HepG2 (cell line): ENCODE data around the gene SAMD14. TPM values are rescaled to one million over a fixed set of nuclear protein-coding genes. Genes with fewer than 3 reads are reported as not detected.

Source experiments
- ATAC-seq: fragments of 200-7000 bp; cut with Tn5 transposase; 3 replicates; pipeline ENCODE4 v1.9.1; 2020; ENCODE audit warnings: mild to moderate bottlenecking, moderate library complexity
- BruUV-seq: library from RNA; stranded (reverse); fragments of 400-500 nt; replicated peaks from 2 replicates; lab custom pipeline; 2021; lab: Mats Ljungman, UMichigan
- CTCF ChIA-PET: fragments of 300-600 bp; formaldehyde crosslinking; extraction: SDS; loops from one replicate; lab custom pipeline; 2021; ENCODE audit warnings: low total read pairs, inconsistent platforms, low intra/inter-chr PET ratio; lab: Yijun Ruan, JAX
- POLR2A ChIA-PET: fragments of 350-600 bp; sonication (Branson Sonifier 250); formaldehyde crosslinking; loops from one replicate; lab custom pipeline; 2020; ENCODE audit warnings: antibody characterized with exemption, inconsistent platforms; lab: Yijun Ruan, JAX
- DNase-seq: peaks from one replicate; pipeline ENCODE4 v3.0.0-alpha.2; 2015; ENCODE audit warnings: low spot score
- FAIRE-seq: peaks from 3 replicates; lab custom pipeline; 2011; peaks lifted over from hg19 to GRCh38; lab: Jason Lieb, UNC
- H2AFZ ChIP-seq: one replicate; pipeline ENCODE4 v1.6.1; 2011; ENCODE audit warnings: low read length, inconsistent platforms
- H3K27ac ChIP-seq: fragments of 300-600 bp; 3 replicates; pipeline ENCODE4 v1.8.0; 2011; ENCODE audit warnings: mixed run types, mild to moderate bottlenecking, mixed read lengths, low read length, inconsistent platforms; ENCODE audit not compliant: insufficient read depth; ENCODE audit errors: extremely low read length
- H3K27me3 ChIP-seq, 2 experiments: fragments of 200-600 bp in 1 of 2; 2 replicates in 1 of 2; 3 replicates in 1 of 2; pipeline versions ENCODE4 v1.6.0 to v1.8.0; 2011; ENCODE audit warnings: low read length in 2 of 2, mild to moderate bottlenecking in 2 of 2, moderate library complexity in 2 of 2, inconsistent platforms in 1 of 2; ENCODE audit not compliant: insufficient read depth in 2 of 2, control insufficient read depth in 1 of 2
- H3K36me3 ChIP-seq, 2 experiments: fragments of 200-600 bp in 1 of 2; replicated peaks in 1 of 2; 2 replicates in 1 of 2; 3 replicates in 1 of 2; pipeline versions ENCODE4 v1.5.1 to v1.8.0; 2011; ENCODE audit warnings: low read length in 2 of 2, inconsistent platforms in 1 of 2; ENCODE audit not compliant: insufficient read depth in 2 of 2, control insufficient read depth in 1 of 2
- H3K4me1 ChIP-seq: 2 replicates; pipeline ENCODE4 v1.5.1; 2012; ENCODE audit warnings: low read length, inconsistent platforms; ENCODE audit not compliant: insufficient read depth
- H3K4me2 ChIP-seq: 2 replicates; pipeline ENCODE4 v1.6.0; 2011; ENCODE audit warnings: low read depth, low read length, inconsistent platforms
- H3K4me3 ChIP-seq, 3 experiments: fragments of 200-600 bp in 1 of 3; sonication (generic), shearing (Covaris generic) in 1 of 3; replicated peaks in 1 of 3; 2 replicates each; pipeline ENCODE4 v1.5.1; 2011 to 2016; ENCODE audit warnings: low read length in 3 of 3, inconsistent platforms in 2 of 3, low read depth in 2 of 3, mild to moderate bottlenecking in 2 of 3, control low read depth in 1 of 3, mixed read lengths in 1 of 3; ENCODE audit not compliant: insufficient read depth in 1 of 3
- H3K79me2 ChIP-seq: one replicate; pipeline ENCODE4 v1.6.1; 2011; ENCODE audit warnings: low read length, inconsistent platforms; ENCODE audit not compliant: insufficient read depth
- H3K9ac ChIP-seq: 2 replicates; pipeline ENCODE4 v1.6.0; 2011; ENCODE audit warnings: mild to moderate bottlenecking, low read depth, low read length, inconsistent platforms; ENCODE audit not compliant: insufficient read depth
- H3K9me3 ChIP-seq: 2 replicates; pipeline ENCODE4 v1.5.1; 2012; ENCODE audit warnings: mild to moderate bottlenecking, low read length
- H4K20me1 ChIP-seq: 2 replicates; pipeline ENCODE4 v1.6.0; 2011; ENCODE audit warnings: inconsistent platforms, mild to moderate bottlenecking, low read length, moderate library complexity; ENCODE audit not compliant: insufficient read depth
- GPN1 ChIP-seq: sonication (generic); formaldehyde crosslinking; IDR thresholded peaks from 2 replicates; pipeline ENCODE4 v1.5.1; 2020; ENCODE audit warnings: missing genetic modification reagents, borderline replicate concordance
- ZNF354B ChIP-seq: sonication (generic); formaldehyde crosslinking; IDR thresholded peaks from 2 replicates; pipeline ENCODE4 v1.8.0; 2022; ENCODE audit warnings: mild to moderate bottlenecking, missing genetic modification reagents
- ZSCAN9 ChIP-seq: IDR thresholded peaks from 2 replicates; pipeline ENCODE4 v1.6.1; 2016; ENCODE audit warnings: borderline replicate concordance
- WGBS: methylation state at CpG from one replicate; pipeline ENCODE4 v1.1.6; 2017; ENCODE audit warnings: low lambda C conversion rate; 5-methylcytosine and 5-hydroxymethylcytosine counted together
- in situ Hi-C: cut with HindIII; loops from 2 replicates; pipeline ENCODE4 v1.10.0; 2017; ENCODE audit warnings: low pct_unique_long_range_greater_than_20kb; ENCODE audit not compliant: extremely low pct_ligation_motif_present
- intact Hi-C: fragments of 100-400 bp; cut with micrococcal nuclease; formaldehyde crosslinking; loops from one replicate; pipeline ENCODE4 v1.10.0; 2022; ENCODE audit not compliant: unreplicated experiment
- polyA plus RNA-seq, 8 experiments: library from polyadenylated mRNA; depleted of rRNA in 3 of 8; stranded (reverse) in 7 of 8; unstranded in 1 of 8; fragments of >200 nt; fragmentation: Illumina TruSeq in 4 of 8; extraction: Trizol in 4 of 8; gene quantifications; 2 replicates each; pipeline versions ENCODE4 v1.2.1 to v1.2.3, GENCODE V29; 2011 to 2016; ENCODE audit warnings: low read depth in 4 of 8, missing spikeins in 1 of 8, mixed read lengths in 1 of 8; ENCODE audit not compliant: insufficient read depth in 1 of 8
- total RNA-seq, 5 experiments: library from RNA; depleted of rRNA; stranded (reverse); fragments of >200 nt; fragmentation: Illumina TruSeq; extraction: Trizol; gene quantifications; 2 replicates each; pipeline ENCODE4 v1.2.3, GENCODE V29; 2016; ENCODE audit warnings: low read depth in 1 of 5
- TF ChIP-seq, protein P1 (sequence below): sonication (generic); formaldehyde crosslinking; IDR thresholded peaks from 2 replicates; pipeline ENCODE4 v1.5.0; 2020; ENCODE audit warnings: mild to moderate bottlenecking, missing genetic modification reagents, borderline replicate concordance
- TF ChIP-seq, protein P2 (sequence below): sonication (generic); formaldehyde crosslinking; IDR thresholded peaks from 2 replicates; pipeline ENCODE4 v1.5.0; 2020; ENCODE audit warnings: mild to moderate bottlenecking, low read depth, missing genetic modification reagents, borderline replicate concordance

The SAMD14 gene
- total and polyA plus RNA-seq, 2 of the 13 experiments (the other 11 are each of a cell fraction or from before 2014, with no cell fraction given), result 0.07 to 0.22 TPM

DNA sequence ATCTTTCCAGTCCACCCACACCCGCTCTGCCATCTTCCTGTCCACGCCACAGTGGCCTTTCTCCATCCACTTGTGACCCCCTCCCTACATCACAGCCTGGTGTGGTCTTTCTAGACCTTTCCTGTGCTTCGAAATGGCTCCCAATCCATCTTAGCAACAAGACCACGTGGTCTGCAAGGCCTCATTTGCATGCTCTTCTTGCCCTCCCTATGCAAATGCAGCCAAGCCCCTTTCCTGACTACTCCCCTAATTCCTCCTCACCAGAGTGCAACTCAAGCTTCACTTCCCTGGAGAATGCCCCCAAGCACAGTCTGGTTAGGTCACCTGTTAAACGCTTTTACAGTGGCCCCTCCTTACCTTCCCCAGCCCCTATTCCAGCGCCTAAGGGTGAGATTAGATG is 14.4 kb upstream of the SAMD14 start:
- Histone ChIP-seq H3K9me3 (no peaks in the 10 kb centered on the region), H3K36me3 (peaks cover 38 to 54% of the 10 kb centered on the region in 2 experiments), H3K4me1 (peaks cover 47% of the 10 kb centered on the region), H3K9ac (no peak overlapping the region), H3K27ac (no peak overlapping the region), H2AFZ (no peak overlapping the region), H4K20me1 (peaks cover 17% of the 10 kb centered on the region; the same call in 1 of the 2 replicates), H3K27me3 (no peaks in the 10 kb centered on the region), H3K79me2 (peaks cover 25% of the 10 kb centered on the region), H3K4me2 (no peak overlapping the region), H3K4me3 (no peak overlapping the region)
- ATAC-seq (no peak), DNase-seq (no peak), FAIRE-seq (no peak)
- BruUV-seq, result no TSS peak
- in situ Hi-C loops (no loop called here), intact Hi-C loops (no loop called here)
- WGBS, result 97% methylated on average over 6 of the region's 6 CpGs
- ChIA-PET POLR2A (no interaction called here), CTCF (no interaction called here)
- TF ChIP-seq ZNF354B (CRISPR knock-in tag), result no peak
- no peak for TF ChIP-seq ZSCAN9 (CRISPR knock-in tag)
- TF ChIP-seq GPN1, result no peak
- TF ChIP-seq, protein P1, sequence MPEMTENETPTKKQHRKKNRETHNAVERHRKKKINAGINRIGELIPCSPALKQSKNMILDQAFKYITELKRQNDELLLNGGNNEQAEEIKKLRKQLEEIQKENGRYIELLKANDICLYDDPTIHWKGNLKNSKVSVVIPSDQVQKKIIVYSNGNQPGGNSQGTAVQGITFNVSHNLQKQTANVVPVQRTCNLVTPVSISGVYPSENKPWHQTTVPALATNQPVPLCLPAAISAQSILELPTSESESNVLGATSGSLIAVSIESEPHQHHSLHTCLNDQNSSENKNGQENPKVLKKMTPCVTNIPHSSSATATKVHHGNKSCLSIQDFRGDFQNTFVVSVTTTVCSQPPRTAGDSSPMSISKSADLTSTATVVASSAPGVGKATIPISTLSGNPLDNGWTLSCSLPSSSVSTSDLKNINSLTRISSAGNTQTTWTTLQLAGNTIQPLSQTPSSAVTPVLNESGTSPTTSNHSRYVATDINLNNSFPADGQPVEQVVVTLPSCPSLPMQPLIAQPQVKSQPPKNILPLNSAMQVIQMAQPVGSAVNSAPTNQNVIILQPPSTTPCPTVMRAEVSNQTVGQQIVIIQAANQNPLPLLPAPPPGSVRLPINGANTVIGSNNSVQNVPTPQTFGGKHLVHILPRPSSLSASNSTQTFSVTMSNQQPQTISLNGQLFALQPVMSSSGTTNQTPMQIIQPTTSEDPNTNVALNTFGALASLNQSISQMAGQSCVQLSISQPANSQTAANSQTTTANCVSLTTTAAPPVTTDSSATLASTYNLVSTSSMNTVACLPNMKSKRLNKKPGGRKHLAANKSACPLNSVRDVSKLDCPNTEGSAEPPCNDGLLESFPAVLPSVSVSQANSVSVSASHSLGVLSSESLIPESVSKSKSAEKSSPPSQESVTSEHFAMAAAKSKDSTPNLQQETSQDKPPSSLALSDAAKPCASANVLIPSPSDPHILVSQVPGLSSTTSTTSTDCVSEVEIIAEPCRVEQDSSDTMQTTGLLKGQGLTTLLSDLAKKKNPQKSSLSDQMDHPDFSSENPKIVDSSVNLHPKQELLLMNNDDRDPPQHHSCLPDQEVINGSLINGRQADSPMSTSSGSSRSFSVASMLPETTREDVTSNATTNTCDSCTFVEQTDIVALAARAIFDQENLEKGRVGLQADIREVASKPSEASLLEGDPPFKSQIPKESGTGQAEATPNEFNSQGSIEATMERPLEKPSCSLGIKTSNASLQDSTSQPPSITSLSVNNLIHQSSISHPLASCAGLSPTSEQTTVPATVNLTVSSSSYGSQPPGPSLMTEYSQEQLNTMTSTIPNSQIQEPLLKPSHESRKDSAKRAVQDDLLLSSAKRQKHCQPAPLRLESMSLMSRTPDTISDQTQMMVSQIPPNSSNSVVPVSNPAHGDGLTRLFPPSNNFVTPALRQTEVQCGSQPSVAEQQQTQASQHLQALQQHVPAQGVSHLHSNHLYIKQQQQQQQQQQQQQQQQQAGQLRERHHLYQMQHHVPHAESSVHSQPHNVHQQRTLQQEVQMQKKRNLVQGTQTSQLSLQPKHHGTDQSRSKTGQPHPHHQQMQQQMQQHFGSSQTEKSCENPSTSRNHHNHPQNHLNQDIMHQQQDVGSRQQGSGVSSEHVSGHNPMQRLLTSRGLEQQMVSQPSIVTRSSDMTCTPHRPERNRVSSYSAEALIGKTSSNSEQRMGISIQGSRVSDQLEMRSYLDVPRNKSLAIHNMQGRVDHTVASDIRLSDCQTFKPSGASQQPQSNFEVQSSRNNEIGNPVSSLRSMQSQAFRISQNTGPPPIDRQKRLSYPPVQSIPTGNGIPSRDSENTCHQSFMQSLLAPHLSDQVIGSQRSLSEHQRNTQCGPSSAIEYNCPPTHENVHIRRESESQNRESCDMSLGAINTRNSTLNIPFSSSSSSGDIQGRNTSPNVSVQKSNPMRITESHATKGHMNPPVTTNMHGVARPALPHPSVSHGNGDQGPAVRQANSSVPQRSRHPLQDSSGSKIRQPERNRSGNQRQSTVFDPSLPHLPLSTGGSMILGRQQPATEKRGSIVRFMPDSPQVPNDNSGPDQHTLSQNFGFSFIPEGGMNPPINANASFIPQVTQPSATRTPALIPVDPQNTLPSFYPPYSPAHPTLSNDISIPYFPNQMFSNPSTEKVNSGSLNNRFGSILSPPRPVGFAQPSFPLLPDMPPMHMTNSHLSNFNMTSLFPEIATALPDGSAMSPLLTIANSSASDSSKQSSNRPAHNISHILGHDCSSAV (CRISPR knock-in tag), result no peak
- TF ChIP-seq, protein P2, sequence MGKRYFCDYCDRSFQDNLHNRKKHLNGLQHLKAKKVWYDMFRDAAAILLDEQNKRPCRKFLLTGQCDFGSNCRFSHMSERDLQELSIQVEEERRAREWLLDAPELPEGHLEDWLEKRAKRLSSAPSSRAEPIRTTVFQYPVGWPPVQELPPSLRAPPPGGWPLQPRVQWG (CRISPR knock-in tag), result no peak
